H1 (cell line): ENCODE measurements around the gene GULP1. TPM values are rescaled to one million over a fixed set of nuclear protein-coding genes. Genes with fewer than 3 reads are reported as not detected.

ENCODE experiments used
- CTCF ChIA-PET: fragments of 300-600 bp; sonication (Branson Sonifier 250); formaldehyde crosslinking; loops from one replicate; lab custom pipeline; 2021; ENCODE audit not compliant: partially characterized antibody; lab: Charles Lee
- POLR2A ChIA-PET: fragments of 300-600 bp; sonication (Branson Sonifier 250); formaldehyde crosslinking; loops from one replicate; lab custom pipeline; 2021; ENCODE audit warnings: inconsistent platforms; ENCODE audit not compliant: partially characterized antibody; lab: Charles Lee
- DNase-seq, 2 experiments: peaks; one replicate each; pipeline versions ENCODE4 v3.0.0 to v3.0.0-alpha.2; 2010 to 2022; ENCODE audit warnings: low spot score in 2 of 2, low read depth in 1 of 2, mixed read lengths in 1 of 2
- FAIRE-seq: peaks from 2 replicates; lab custom pipeline; 2011; peaks lifted over from hg19 to GRCh38; lab: Jason Lieb, UNC
- H2AFZ ChIP-seq: 2 replicates; pipeline ENCODE4 v1.8.1; 2012; ENCODE audit warnings: low read length, inconsistent platforms
- H2AK5ac ChIP-seq: 2 replicates; pipeline ENCODE4 v1.6.1; 2013; ENCODE audit warnings: low read depth, low read length
- H2BK120ac ChIP-seq: replicated peaks from 2 replicates; pipeline ENCODE3; 2013; ENCODE audit warnings: low read depth, low read length, inconsistent platforms
- H2BK12ac ChIP-seq: 2 replicates; pipeline ENCODE4 v1.6.1; 2013; ENCODE audit warnings: low read depth, low read length
- H2BK15ac ChIP-seq: 2 replicates; pipeline ENCODE4 v1.6.1; 2013; ENCODE audit warnings: low read length
- H2BK20ac ChIP-seq: 2 replicates; pipeline ENCODE4 v1.6.1; 2013; ENCODE audit warnings: low read length
- H2BK5ac ChIP-seq: 2 replicates; pipeline ENCODE4 v1.6.1; 2013; ENCODE audit warnings: low read depth, low read length
- H3K14ac ChIP-seq: 2 replicates; pipeline ENCODE4 v1.6.1; 2013; ENCODE audit warnings: inconsistent platforms; ENCODE audit not compliant: insufficient read length
- H3K18ac ChIP-seq: 2 replicates; pipeline ENCODE4 v1.6.1; 2013; ENCODE audit warnings: low read length; ENCODE audit errors: extremely low read depth
- H3K23ac ChIP-seq: 2 replicates; pipeline ENCODE4 v1.6.1; 2013; ENCODE audit warnings: inconsistent platforms; ENCODE audit not compliant: insufficient read length
- H3K23me2 ChIP-seq: 2 replicates; pipeline ENCODE4 v1.6.1; 2013; ENCODE audit warnings: low read depth, low read length
- H3K27ac ChIP-seq: 2 replicates; pipeline ENCODE4 v1.6.1; 2011; ENCODE audit warnings: low read depth, low read length, inconsistent platforms
- H3K27me3 ChIP-seq, 4 experiments: replicated peaks in 1 of 4; 1 replicate in 1 of 4; 2 replicates in 3 of 4; pipeline versions ENCODE4 v1.6.1 to v1.8.1; 2011 to 2013; ENCODE audit warnings: low read length in 3 of 4, mild to moderate bottlenecking in 3 of 4, inconsistent platforms in 2 of 4, mixed read lengths in 2 of 4, moderate library complexity in 1 of 4; ENCODE audit not compliant: control insufficient read depth in 3 of 4, insufficient read depth in 3 of 4; ENCODE audit errors: extremely low read depth in 1 of 4
- H3K36me3 ChIP-seq, 4 experiments: 2 replicates each; pipeline versions ENCODE4 v1.6.1 to v1.8.1; 2011 to 2013; ENCODE audit warnings: mild to moderate bottlenecking in 4 of 4, low read length in 3 of 4, moderate library complexity in 2 of 4, control low read depth in 1 of 4, inconsistent platforms in 1 of 4; ENCODE audit not compliant: insufficient read depth in 4 of 4, control insufficient read depth in 2 of 4
- H3K4ac ChIP-seq: replicated peaks from 2 replicates; pipeline ENCODE3; 2013; ENCODE audit warnings: low read length, low read depth, mixed read lengths, inconsistent platforms; ENCODE audit not compliant: insufficient read length
- H3K4me1 ChIP-seq, 4 experiments: replicated peaks in 1 of 4; 1 replicate in 1 of 4; 2 replicates in 3 of 4; pipeline versions ENCODE4 v1.6.1 to v1.8.1; 2011 to 2013; ENCODE audit warnings: low read length in 3 of 4, inconsistent platforms in 2 of 4, mixed read lengths in 1 of 4; ENCODE audit not compliant: insufficient read depth in 4 of 4, control insufficient read depth in 3 of 4
- H3K4me2 ChIP-seq, 2 experiments: 2 replicates each; pipeline versions ENCODE4 v1.6.1 to v1.8.1; 2011 to 2013; ENCODE audit warnings: low read depth in 2 of 2, low read length in 2 of 2, control low read depth in 1 of 2, inconsistent platforms in 1 of 2, mild to moderate bottlenecking in 1 of 2; ENCODE audit not compliant: insufficient read depth in 1 of 2
- H3K4me3 ChIP-seq, 4 experiments: fragments of 200-600, 300-600 bp in 1 of 4; sonication (generic), shearing (Covaris generic), sonication (Bioruptor Twin) in 1 of 4; 2 replicates each; pipeline versions ENCODE4 v1.5.1 to v1.8.1; 2011 to 2016; ENCODE audit warnings: low read length in 4 of 4, low read depth in 3 of 4, control low read depth in 2 of 4, inconsistent platforms in 2 of 4, mild to moderate bottlenecking in 2 of 4, mixed read lengths in 1 of 4, moderate library complexity in 1 of 4; ENCODE audit not compliant: insufficient read depth in 2 of 4; ENCODE audit errors: extremely low read depth in 1 of 4
- H3K56ac ChIP-seq: replicated peaks from 2 replicates; pipeline ENCODE3; 2013; ENCODE audit warnings: low read depth, mild to moderate bottlenecking, mixed read lengths, low read length, inconsistent platforms; ENCODE audit not compliant: insufficient read length
- H3K79me1 ChIP-seq: 2 replicates; pipeline ENCODE4 v1.6.1; 2013; ENCODE audit warnings: low read depth, low read length, control low read depth
- H3K79me2 ChIP-seq, 2 experiments: 2 replicates each; pipeline versions ENCODE4 v1.6.1 to v1.8.1; 2012 to 2013; ENCODE audit warnings: low read length in 2 of 2, mild to moderate bottlenecking in 2 of 2, inconsistent platforms in 1 of 2; ENCODE audit not compliant: insufficient read depth in 2 of 2, control insufficient read depth in 1 of 2
- H3K9ac ChIP-seq, 4 experiments: replicated peaks in 1 of 4; 1 replicate in 1 of 4; 2 replicates in 3 of 4; pipeline versions ENCODE4 v1.6.1 to v1.8.1; 2011 to 2013; ENCODE audit warnings: low read depth in 3 of 4, low read length in 3 of 4, control low read depth in 2 of 4, mild to moderate bottlenecking in 2 of 4, moderate library complexity in 2 of 4, inconsistent platforms in 1 of 4; ENCODE audit errors: extremely low read depth in 1 of 4
- H3K9me3 ChIP-seq, 2 experiments: 2 replicates each; pipeline versions ENCODE4 v1.6.1 to v1.8.1; 2012 to 2013; ENCODE audit warnings: mild to moderate bottlenecking in 2 of 2, moderate library complexity in 2 of 2, control low read depth in 1 of 2, inconsistent platforms in 1 of 2, low read depth in 1 of 2, low read length in 1 of 2, mixed read lengths in 1 of 2; ENCODE audit not compliant: insufficient read depth in 2 of 2
- H4K20me1 ChIP-seq, 2 experiments: replicated peaks in 1 of 2; 2 replicates each; pipeline versions ENCODE3 to v1.8.1; 2011 to 2013; ENCODE audit warnings: inconsistent platforms in 2 of 2, low read length in 2 of 2, mild to moderate bottlenecking in 1 of 2; ENCODE audit not compliant: insufficient read depth in 2 of 2, control insufficient read depth in 1 of 2
- H4K5ac ChIP-seq: 2 replicates; pipeline ENCODE4 v1.6.1; 2013; ENCODE audit warnings: low read length, low read depth, mixed read lengths, inconsistent platforms; ENCODE audit not compliant: insufficient read length
- H4K8ac ChIP-seq: 2 replicates; pipeline ENCODE4 v1.8.0; 2013; ENCODE audit warnings: mild to moderate bottlenecking, moderate library complexity, low read length, inconsistent platforms; ENCODE audit not compliant: insufficient read depth; ENCODE audit errors: extremely low read depth
- H4K91ac ChIP-seq: replicated peaks from 2 replicates; pipeline ENCODE3; 2013; ENCODE audit warnings: low read length, mixed read lengths, inconsistent platforms; ENCODE audit not compliant: insufficient read length
- BRCA1 ChIP-seq: IDR thresholded peaks from 2 replicates; pipeline ENCODE4 v1.6.1; 2012; ENCODE audit warnings: low read depth, low read length, improper control_type of control experiment
- CTBP2 ChIP-seq: IDR thresholded peaks from 2 replicates; pipeline ENCODE4 v1.7.0; 2011; ENCODE audit warnings: borderline replicate concordance, mild to moderate bottlenecking, moderate library complexity, mixed read lengths, low read length; ENCODE audit not compliant: insufficient read depth, insufficient read length
- CTCF ChIP-seq, 3 experiments: IDR thresholded peaks; 1 replicate in 2 of 3; 2 replicates in 1 of 3; pipeline versions ENCODE4 v1.5.1 to v1.6.1; 2011; ENCODE audit warnings: low read length in 3 of 3, mild to moderate bottlenecking in 3 of 3, inconsistent platforms in 2 of 3, low read depth in 1 of 3, moderate library complexity in 1 of 3; ENCODE audit not compliant: insufficient read depth in 1 of 3; ENCODE audit errors: control extremely low read depth in 1 of 3
- EGR1 ChIP-seq: IDR thresholded peaks from 2 replicates; pipeline ENCODE4 v1.6.1; 2011; ENCODE audit warnings: low read depth, low read length, borderline replicate concordance
- GABPA ChIP-seq: IDR thresholded peaks from 2 replicates; pipeline ENCODE4 v1.6.1; 2011; ENCODE audit warnings: mild to moderate bottlenecking, low read length, moderate library complexity, borderline replicate concordance; ENCODE audit not compliant: insufficient read depth
- JUND ChIP-seq: IDR thresholded peaks from 2 replicates; pipeline ENCODE4 v1.6.1; 2011; ENCODE audit warnings: mild to moderate bottlenecking, improper control_type of control experiment, low read length
- KDM5A ChIP-seq: fragments of 200-600 bp; IDR thresholded peaks from 2 replicates; pipeline ENCODE4 v1.7.1; 2012; ENCODE audit warnings: mild to moderate bottlenecking, low read length, inconsistent platforms, mixed read lengths
- MAFK ChIP-seq: IDR thresholded peaks from 2 replicates; pipeline ENCODE4 v1.6.1; 2012; ENCODE audit warnings: low read depth, mild to moderate bottlenecking, improper control_type of control experiment, low read length
- NANOG ChIP-seq: IDR thresholded peaks from 2 replicates; pipeline ENCODE4 v1.6.1; 2011; ENCODE audit warnings: low read length, low read depth, mild to moderate bottlenecking, inconsistent platforms; ENCODE audit not compliant: insufficient read depth, poor library complexity, severe bottlenecking
- RFX5 ChIP-seq: IDR thresholded peaks from 2 replicates; pipeline ENCODE4 v1.6.1; 2011; ENCODE audit warnings: low read depth, low read length, improper control_type of control experiment, borderline replicate concordance
- SAP30 ChIP-seq: fragments of 300-600 bp; sonication (generic); IDR thresholded peaks from 2 replicates; pipeline ENCODE4 v1.7.1; 2012; ENCODE audit warnings: low read length, moderate library complexity, mild to moderate bottlenecking, inconsistent platforms; ENCODE audit not compliant: insufficient read depth, insufficient replicate concordance
- SIRT6 ChIP-seq: IDR thresholded peaks from one replicate; pipeline ENCODE4 v1.7.1; 2012; ENCODE audit warnings: low read length, inconsistent platforms
- WGBS, 2 experiments: shearing (Covaris generic) in 1 of 2; methylation state at CpG; one replicate each; pipeline versions ENCODE4 v1.1.6 to v1.1.7; 2013 to 2015; ENCODE audit warnings: low lambda C conversion rate in 2 of 2, mixed read lengths in 2 of 2, inconsistent platforms in 1 of 2, low coverage in 1 of 2, missing lambda C conversion rate in 1 of 2; ENCODE audit not compliant: insufficient replicate concordance in 2 of 2, insufficient coverage in 1 of 2, insufficient read length in 1 of 2; ENCODE audit errors: extremely low coverage in 1 of 2, missing lambda C conversion rate in 1 of 2; 5-methylcytosine and 5-hydroxymethylcytosine counted together
- polyA plus RNA-seq, 7 experiments: library from polyadenylated mRNA; depleted of rRNA in 3 of 7; stranded (reverse) in 5 of 7; unstranded in 2 of 7; fragments of >200 nt in 5 of 7; fragments of 200-250 nt in 2 of 7; gene quantifications; 1 replicate in 5 of 7; 2 replicates in 1 of 7; 4 replicates in 1 of 7; pipeline versions ENCODE4 v1.2.1 to v1.2.3, GENCODE V29; 2011 to 2013; ENCODE audit warnings: missing spikeins in 2 of 7, mixed read lengths in 2 of 7
- total RNA-seq: library from RNA; stranded (reverse); fragmentation: NEBNext Ultra II Directional; extraction: Animal tissue kit (Norgen Biotek cat#: 25700); gene quantifications from 2 replicates; pipeline ENCODE4 v1.2.1, GENCODE V29; 2021

Gene GULP1
- total and polyA plus RNA-seq, 2 of the 8 experiments (the other 6 are each of a cell fraction or from before 2014, with no cell fraction given) = 69.7 to 139 TPM

DNA sequence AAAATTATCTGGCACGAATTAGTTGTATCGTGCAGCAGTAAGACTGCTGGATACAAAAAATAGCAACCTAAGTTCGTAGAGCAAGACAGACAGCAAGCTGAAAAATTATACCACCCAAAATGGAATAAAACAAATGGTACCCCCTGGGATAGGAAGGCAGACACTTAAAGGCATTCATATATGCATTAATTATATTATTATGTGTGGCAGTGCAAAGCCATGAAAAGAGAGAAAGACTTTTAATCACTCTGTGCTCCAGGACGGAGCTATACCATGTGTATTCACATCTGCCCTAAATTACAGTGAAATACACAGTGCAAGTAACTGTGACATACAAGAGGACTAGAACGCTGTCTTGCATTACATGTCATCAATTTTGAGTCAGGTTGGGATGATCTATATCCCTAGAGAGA is 235.9 kb downstream of the GULP1 start:
- H3K23me2 ChIP-seq = no peaks in the 10 kb centered on the region
- H2AFZ ChIP-seq = no peak overlapping the region
- H3K9me3 ChIP-seq = no peaks in the 10 kb centered on the region
- H3K4me3 ChIP-seq = no peak overlapping the region
- no peaks in the 10 kb centered on the region for H3K27me3 ChIP-seq
- no peak overlapping the region for H2BK15ac ChIP-seq
- 91% methylated on average over 5 of the region's 5 CpGs; no CpG with 5 or more reads in 1 of the 2 experiments for WGBS, 2 experiments
- no peak overlapping the region for H3K27ac ChIP-seq
- H2BK12ac ChIP-seq = no peak overlapping the region
- peaks cover 0 to 15% (median 5%) of the 10 kb centered on the region in 4 experiments; a peak in 3 of 8 replicates for H3K36me3 ChIP-seq
- H2BK120ac ChIP-seq = no peak overlapping the region
- no peak overlapping the region for H3K23ac ChIP-seq
- FAIRE-seq (no peak), DNase-seq (no peak)
- H2BK5ac ChIP-seq = no peak overlapping the region
- no peak overlapping the region for H4K8ac ChIP-seq
- H3K14ac ChIP-seq = no peak overlapping the region
- peaks cover 0 to 2% of the 10 kb centered on the region in 2 experiments for H4K20me1 ChIP-seq
- H3K56ac ChIP-seq = no peak overlapping the region
- POLR2A ChIA-PET = no interaction called here
- H2BK20ac ChIP-seq = no peak overlapping the region
- H3K4ac ChIP-seq = no peak overlapping the region
- H3K79me1 ChIP-seq = no peaks in the 10 kb centered on the region
- no peak overlapping the region for H3K4me2 ChIP-seq
- no peak overlapping the region for H3K18ac ChIP-seq
- no peaks in the 10 kb centered on the region for H3K4me1 ChIP-seq
- no peak overlapping the region for H2AK5ac ChIP-seq
- CTCF ChIA-PET = interaction anchor here (0.6 to 1.0 kb wide), 2 partner anchors 567 to 1262 kb away, joined by 3 read pairs; no protein-coding TSS in a partner anchor
- H3K9ac ChIP-seq = no peak overlapping the region
- no peak overlapping the region for H4K91ac ChIP-seq
- H4K5ac ChIP-seq = no peak overlapping the region
- no peaks in the 10 kb centered on the region for H3K79me2 ChIP-seq
- TF ChIP-seq BRCA1 (no peak), NANOG (no peak), KDM5A (no peak), SIRT6 (no peak), GABPA (no peak), CTBP2 (no peak), CTCF (IDR thresholded peaks at IDR 0.05; ENCODE audit: control extremely low read depth in 1 of 3, insufficient read depth in 1 of 3, low read depth in 1 of 3, low read length in 3 of 3) (no peak), JUND (no peak), RFX5 (no peak), SAP30 (no peak), EGR1 (no peak), MAFK (no peak)
